CD4-positive, alpha-beta T cell treated with Interleukin-17A for 4 hours (primary cell): ENCODE results near the gene SYNE3.

ENCODE experiments used
- DNase-seq: peaks from one replicate; pipeline ENCODE4 v3.0.0-alpha.2; 2020; ENCODE audit warnings: mixed read lengths

The SYNE3 gene

GRCh38 chr14:95538801-95539509, 22.5 kb upstream of the SYNE3 start:
- DNase-seq, result no peak

- DNase-seq, result no peak
These were observed 21.0 kb upstream of the SYNE3 start for GRCh38 chr14:95537298-95538089.

- no peak for DNase-seq
These were observed 20.2 kb upstream of the SYNE3 start for GRCh38 chr14:95536671-95537070.

GRCh38 chr14:95536036-95536593, 19.7 kb upstream of the SYNE3 start:
- DNase-seq, result no peak

GRCh38 chr14:95535226-95536021, 19.0 kb upstream of the SYNE3 start:
- DNase-seq, result peak; percentile 26

GRCh38 chr14:95534299-95535225, 18.1 kb upstream of the SYNE3 start, which contains the start of gene GLRX5:
TSS of gene GLRX5 (plus strand) at chr14:95535050. CDS start at chr14:95535090, 40 bp downstream.
- peak; percentile 97 for DNase-seq

GRCh38 chr14:95533822-95534221, 17.4 kb upstream of the SYNE3 start:
- no peak for DNase-seq

- no peak for DNase-seq
These were observed 17.0 kb upstream of the SYNE3 start for GRCh38 chr14:95533391-95533821.

- DNase-seq, result no peak
These were observed 15.5 kb upstream of the SYNE3 start for GRCh38 chr14:95531969-95532368.

GRCh38 chr14:95531473-95531872, 15.0 kb upstream of the SYNE3 start:
- no peak for DNase-seq

GRCh38 chr14:95530473-95531276, 14.2 kb upstream of the SYNE3 start:
- no peak for DNase-seq

- DNase-seq, result no peak
These were observed 12.8 kb upstream of the SYNE3 start for GRCh38 chr14:95529216-95529615.

- DNase-seq, result peak; percentile 72
These were observed 11.0 kb upstream of the SYNE3 start for GRCh38 chr14:95527387-95528002.

- DNase-seq, result no peak
These were observed 10.3 kb upstream of the SYNE3 start for GRCh38 chr14:95526483-95527386.

- no peak for DNase-seq
These were observed 9.5 kb upstream of the SYNE3 start for GRCh38 chr14:95525999-95526398.

- no peak for DNase-seq
These were observed 8.5 kb upstream of the SYNE3 start for GRCh38 chr14:95524706-95525512.

- peak; percentile 52 for DNase-seq
These were observed 7.5 kb upstream of the SYNE3 start for GRCh38 chr14:95523815-95524448.
